Activated T-helper 2 cell treated with anti-CD3 and anti-CD28 coated beads, Interferon-gamma antibody, Interleukin-2, Interleukin-4, amounts not matched to agents 10 μg/mL and 5 μg/mL and 100 μg/mL, durations not matched to agents 14 hours and 24 hours and 36 hours (primary cell): ENCODE measurements around the gene TFF2. TPM values are rescaled to one million over a fixed set of nuclear protein-coding genes. Genes with fewer than 3 reads are reported as not detected.

Source experiments
- DNase-seq: peaks from one replicate; pipeline ENCODE4 v3.0.0; 2021; ENCODE audit warnings: low spot score
- H3K27ac Mint-ChIP-seq: one replicate; pipeline ENCODE4 v1.8.0; 2021; ENCODE audit warnings: mixed read lengths
- H3K27me3 Mint-ChIP-seq: one replicate; pipeline ENCODE4 v1.8.0; 2021; ENCODE audit warnings: low read depth, mixed read lengths
- H3K36me3 Mint-ChIP-seq: one replicate; pipeline ENCODE4 v1.8.0; 2021; ENCODE audit warnings: low read depth, mixed read lengths
- H3K4me1 Mint-ChIP-seq: one replicate; pipeline ENCODE4 v1.8.0; 2021; ENCODE audit warnings: low read depth, mixed read lengths
- H3K4me3 Mint-ChIP-seq: one replicate; pipeline ENCODE4 v1.8.0; 2021; ENCODE audit warnings: low read depth, mild to moderate bottlenecking, moderate library complexity, mixed read lengths
- H3K9me3 Mint-ChIP-seq: one replicate; pipeline ENCODE4 v1.8.0; 2021; ENCODE audit warnings: mixed read lengths
- intact Hi-C: fragments of 100-400 bp; cut with micrococcal nuclease; formaldehyde crosslinking; loops from one replicate; pipeline ENCODE4 v1.15.1; 2023
- total RNA-seq: library from RNA; stranded (reverse); gene quantifications from 2 replicates; pipeline ENCODE4 v1.2.3, GENCODE V29; 2022

The TFF2 gene
- total RNA-seq, 1 donor from 2014 or later = not detected

DNA sequence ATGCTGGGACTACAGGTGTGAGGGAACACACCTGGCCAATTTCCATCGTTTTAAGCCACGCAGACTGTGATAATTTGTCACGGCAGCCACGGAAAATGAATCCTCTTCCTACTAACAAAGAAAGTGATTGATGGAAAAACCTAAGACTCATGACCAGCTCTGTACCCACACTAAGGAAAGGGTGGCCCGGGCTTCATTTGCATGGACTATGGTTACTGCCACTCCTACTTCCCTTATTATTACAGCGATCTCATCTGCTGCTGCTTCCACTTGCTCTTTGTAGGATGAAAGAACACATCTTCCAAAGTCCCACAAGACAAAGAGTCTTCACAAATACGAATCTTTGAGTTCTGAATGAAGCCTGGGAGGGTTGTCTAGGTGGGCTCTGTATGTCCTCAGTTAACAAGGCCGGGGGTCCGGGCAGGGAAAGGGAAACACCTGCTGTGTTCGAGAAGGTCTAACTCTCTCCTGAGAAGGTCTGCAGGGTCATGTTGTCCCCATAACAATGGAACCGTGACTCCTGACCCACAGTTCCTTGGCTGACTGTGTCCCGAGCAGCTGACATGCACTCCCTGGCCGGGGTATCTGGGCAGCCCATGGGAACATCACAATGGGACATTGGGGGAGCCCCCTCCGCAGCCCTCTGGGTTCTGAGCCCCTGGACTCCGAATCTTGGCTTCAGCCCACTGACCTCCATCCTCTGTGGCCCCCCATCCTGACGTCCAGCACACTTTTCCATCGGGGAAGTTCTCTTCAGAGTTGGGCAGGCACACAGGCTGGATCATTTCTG lies 28.8 kb upstream of the TFF2 start:
- Mint-ChIP-seq H3K36me3 (peaks cover 62% of the 10 kb centered on the region), H3K9me3 (peaks cover 16% of the 10 kb centered on the region), H3K27me3 (no peaks in the 10 kb centered on the region)

DNA sequence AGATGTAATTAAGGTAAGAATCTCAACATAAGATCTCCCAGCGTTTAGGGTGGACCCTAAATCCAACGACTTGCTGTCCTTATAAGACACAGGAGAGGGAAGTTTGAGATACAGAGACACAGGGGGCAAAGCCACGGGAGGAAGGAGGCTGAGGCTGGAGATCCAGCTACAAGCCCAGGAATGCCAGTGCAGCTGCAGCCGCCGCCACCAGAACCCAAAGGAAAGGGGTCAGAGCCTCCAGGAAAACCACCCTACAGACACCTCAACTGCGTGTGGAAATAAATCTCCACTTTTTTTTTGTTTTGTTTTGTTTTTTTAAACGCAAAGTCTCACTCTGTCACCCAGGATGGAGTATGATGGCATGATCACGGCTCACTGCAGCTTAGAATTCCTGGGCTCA lies 27.6 kb upstream of the TFF2 start:
- peaks cover 54% of the 10 kb centered on the region for H3K36me3 Mint-ChIP-seq
- no peak overlapping the region for H3K27ac Mint-ChIP-seq
- peaks cover 16% of the 10 kb centered on the region for H3K9me3 Mint-ChIP-seq
- H3K4me3 Mint-ChIP-seq = no peak overlapping the region
- DNase-seq = no peak
- intact Hi-C loops = no loop called here
- H3K4me1 Mint-ChIP-seq = peaks cover 25% of the 10 kb centered on the region
- no peaks in the 10 kb centered on the region for H3K27me3 Mint-ChIP-seq

More for the DNA sequence above, 28.8 kb upstream of the TFF2 start:
- intact Hi-C loops = no loop called here
- DNase-seq = no peak
- no peak overlapping the region for H3K4me3 Mint-ChIP-seq
- H3K4me1 Mint-ChIP-seq = peaks cover 15% of the 10 kb centered on the region
- no peak overlapping the region for H3K27ac Mint-ChIP-seq

DNA sequence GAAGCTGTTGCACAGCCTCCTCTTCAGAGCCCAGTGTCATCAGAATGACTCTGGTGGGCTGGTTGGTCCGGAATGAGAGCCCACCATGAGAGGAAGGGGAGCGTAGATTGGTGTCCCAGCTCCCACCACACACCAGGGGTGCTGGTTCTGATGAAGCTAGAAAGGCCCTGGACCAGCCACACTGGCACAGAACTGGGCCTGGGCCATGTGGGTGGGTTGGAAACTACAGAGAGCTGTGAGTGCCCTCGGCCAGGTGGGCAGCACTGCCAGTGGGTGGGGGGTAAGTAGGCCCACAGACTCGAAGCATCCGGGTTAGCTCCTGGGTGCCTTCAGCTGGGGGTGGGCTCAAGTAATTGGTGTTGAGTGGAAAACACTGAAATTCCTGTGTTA lies 27.2 kb upstream of the TFF2 start:
- peaks cover 55% of the 10 kb centered on the region for H3K36me3 Mint-ChIP-seq
- H3K9me3 Mint-ChIP-seq = peaks cover 16% of the 10 kb centered on the region
- intact Hi-C loops = no loop called here
- peaks cover 30% of the 10 kb centered on the region for H3K4me1 Mint-ChIP-seq
- no peak for DNase-seq
- H3K4me3 Mint-ChIP-seq = no peak overlapping the region
- H3K27ac Mint-ChIP-seq = no peak overlapping the region
- H3K27me3 Mint-ChIP-seq = no peaks in the 10 kb centered on the region

DNA sequence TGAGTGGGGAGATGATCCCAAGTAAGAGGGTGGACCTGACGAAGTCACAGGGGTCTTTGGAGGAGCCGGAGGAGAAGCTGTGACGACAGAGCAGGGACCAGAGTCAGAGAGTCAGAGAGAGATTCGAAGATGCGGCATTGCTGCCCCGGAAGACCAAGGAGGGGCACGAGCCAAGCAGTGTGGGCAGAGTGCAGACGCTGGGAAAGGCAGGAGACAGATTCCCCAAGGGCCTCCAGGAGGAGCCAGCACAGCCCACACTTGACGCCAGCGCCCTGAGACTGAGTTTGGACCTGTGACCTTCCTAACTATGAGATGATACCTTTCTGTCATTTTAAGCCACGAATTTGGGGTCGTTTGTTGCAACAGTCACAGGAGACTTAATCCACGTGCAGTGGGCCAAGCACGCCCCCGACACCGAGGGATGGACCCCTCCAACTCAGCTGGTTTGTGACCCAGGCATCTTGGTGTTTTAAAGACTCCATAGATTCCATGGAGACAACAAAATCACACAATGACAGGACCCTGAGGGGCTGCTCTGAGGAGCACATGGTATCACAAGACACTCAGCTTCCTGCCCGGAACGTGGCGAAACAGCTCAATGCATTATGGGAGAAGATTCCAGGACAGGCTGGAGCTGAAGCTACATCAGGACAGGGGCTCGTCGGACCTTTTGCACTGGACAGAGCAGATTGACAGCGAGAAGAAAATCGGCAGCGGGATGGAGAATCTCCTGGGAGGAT lies 26.6 kb upstream of the TFF2 start:
- no peak for DNase-seq
- Mint-ChIP-seq H3K4me1 (peaks cover 33% of the 10 kb centered on the region), H3K9me3 (peaks cover 11% of the 10 kb centered on the region), H3K4me3 (no peak overlapping the region), H3K27ac (no peak overlapping the region), H3K36me3 (peaks cover 55% of the 10 kb centered on the region), H3K27me3 (no peaks in the 10 kb centered on the region)
- intact Hi-C loops = no loop called here

DNA sequence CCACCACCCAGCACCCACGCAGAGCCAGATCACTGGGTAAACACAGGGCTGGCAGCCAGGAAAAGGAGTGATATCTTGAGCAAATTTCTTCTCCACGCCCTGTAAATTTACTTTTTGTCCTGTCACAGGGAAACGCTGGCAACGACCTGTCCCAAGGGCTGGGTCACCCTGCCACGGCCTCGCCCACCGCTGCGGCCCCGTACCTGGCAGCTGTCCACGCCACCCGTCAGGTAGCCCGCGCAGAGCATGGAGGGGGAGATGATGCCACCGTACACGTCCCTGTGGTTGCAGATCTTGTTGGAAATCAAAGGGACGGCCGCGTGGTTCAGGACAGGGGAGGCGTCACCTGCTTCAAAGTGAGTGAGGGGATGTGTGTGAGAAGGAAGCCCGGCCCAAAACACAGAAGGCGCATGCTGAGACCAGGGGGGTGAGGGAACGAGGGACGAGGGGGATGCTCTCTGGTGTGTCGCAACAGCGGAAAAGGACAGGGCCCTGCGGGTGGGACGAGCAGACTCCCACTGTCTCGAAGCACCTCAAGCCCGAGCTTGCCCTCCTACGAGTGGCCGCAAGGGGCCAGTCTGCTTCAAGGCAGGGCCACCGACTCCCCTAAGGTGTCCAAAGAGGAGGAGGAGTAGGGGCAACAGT lies 25.7 kb upstream of the TFF2 start:
- Mint-ChIP-seq H3K4me3 (no peak overlapping the region), H3K4me1 (peaks cover 35% of the 10 kb centered on the region), H3K36me3 (peaks cover 53% of the 10 kb centered on the region), H3K27me3 (no peaks in the 10 kb centered on the region), H3K27ac (peak overlapping the region; percentile 58), H3K9me3 (peaks cover 2% of the 10 kb centered on the region)
- intact Hi-C loops = no loop called here
- DNase-seq = no peak

DNA sequence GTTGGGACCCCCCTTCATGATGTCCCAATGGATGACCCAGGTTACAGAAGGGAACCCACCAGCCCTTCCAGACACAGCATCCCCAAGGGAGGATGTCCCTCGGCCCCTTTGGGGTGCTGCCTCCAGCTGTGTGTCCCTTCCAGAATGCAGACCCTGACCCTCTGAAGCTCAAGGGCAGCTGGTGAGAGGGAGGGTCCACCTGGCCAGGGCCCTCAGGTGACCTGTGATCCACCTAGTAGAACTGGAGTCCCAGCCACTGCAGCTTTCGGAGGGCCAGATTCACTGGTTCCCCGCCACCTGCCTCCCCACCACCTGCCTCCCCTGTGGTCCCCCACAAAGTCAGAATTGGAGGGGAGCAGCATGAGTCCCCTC lies 25.2 kb upstream of the TFF2 start:
- H3K4me3 Mint-ChIP-seq = no peak overlapping the region
- no peaks in the 10 kb centered on the region for H3K9me3 Mint-ChIP-seq
- intact Hi-C loops = no loop called here
- DNase-seq = no peak
- H3K4me1 Mint-ChIP-seq = peaks cover 39% of the 10 kb centered on the region
- no peaks in the 10 kb centered on the region for H3K27me3 Mint-ChIP-seq
- peaks cover 53% of the 10 kb centered on the region for H3K36me3 Mint-ChIP-seq
- peak overlapping the region; percentile 82 for H3K27ac Mint-ChIP-seq

DNA sequence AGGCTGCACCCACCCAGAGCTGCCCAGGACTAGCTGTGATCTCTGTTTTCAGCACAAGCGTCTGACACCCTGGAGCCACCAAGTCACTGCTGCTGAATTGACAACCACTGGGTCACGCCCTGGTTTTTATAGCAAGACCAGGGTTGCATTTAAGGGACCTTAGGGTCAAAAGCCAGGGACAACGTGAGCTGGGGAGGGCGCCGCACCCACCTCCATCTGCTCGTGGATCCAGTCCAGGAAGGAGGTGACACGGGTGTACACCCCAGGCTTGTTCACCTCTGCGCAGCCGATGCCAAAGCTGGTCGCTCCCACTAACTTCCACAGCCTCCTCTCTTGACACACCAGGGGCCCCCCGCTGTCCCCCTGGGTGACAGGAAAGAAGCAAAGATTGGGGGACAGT lies 24.7 kb upstream of the TFF2 start:
- H3K4me3 Mint-ChIP-seq = peak overlapping the region; percentile 20
- H3K9me3 Mint-ChIP-seq = no peaks in the 10 kb centered on the region
- no peak for DNase-seq
- peaks cover 39% of the 10 kb centered on the region for H3K4me1 Mint-ChIP-seq
- intact Hi-C loops = no loop called here
- no peaks in the 10 kb centered on the region for H3K27me3 Mint-ChIP-seq
- H3K27ac Mint-ChIP-seq = peak overlapping the region; percentile 82
- peaks cover 48% of the 10 kb centered on the region for H3K36me3 Mint-ChIP-seq

DNA sequence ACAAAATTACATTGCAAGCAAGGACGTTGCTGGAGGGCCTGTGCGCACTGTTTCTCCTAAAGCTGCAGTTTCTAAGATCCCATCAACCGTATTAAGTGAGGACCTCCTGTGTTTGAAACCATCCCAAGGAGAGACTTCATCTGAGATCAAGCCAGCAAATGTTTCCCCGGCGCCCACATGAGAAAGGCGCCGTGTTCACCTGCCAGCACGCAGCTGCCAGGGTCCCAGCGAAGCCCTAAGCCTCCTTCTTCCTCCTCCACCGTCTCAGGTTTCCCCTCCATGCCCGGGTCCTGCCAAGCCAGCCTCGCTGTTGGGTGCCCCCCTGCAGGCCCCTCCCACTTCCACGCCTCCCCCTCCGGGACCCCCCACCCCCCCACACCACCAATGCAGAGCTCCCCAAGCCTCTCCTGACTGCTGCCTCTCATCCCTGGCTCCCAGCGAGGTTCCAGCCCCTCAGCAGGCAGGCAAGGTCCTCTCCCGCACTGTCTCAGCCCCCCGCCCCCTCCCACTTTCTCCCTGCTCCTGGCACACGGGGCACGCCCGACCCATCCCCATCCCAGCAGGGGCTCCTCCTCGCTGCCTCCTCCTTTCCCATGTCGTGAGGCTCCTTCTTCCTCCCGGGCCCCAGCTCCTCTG lies 24.2 kb upstream of the TFF2 start:
- Mint-ChIP-seq H3K36me3 (peaks cover 47% of the 10 kb centered on the region), H3K4me1 (peaks cover 39% of the 10 kb centered on the region), H3K27me3 (no peaks in the 10 kb centered on the region), H3K27ac (peak overlapping the region; percentile 82), H3K9me3 (no peaks in the 10 kb centered on the region), H3K4me3 (peak overlapping the region; percentile 26)
- DNase-seq = no peak
- intact Hi-C loops = no loop called here

DNA sequence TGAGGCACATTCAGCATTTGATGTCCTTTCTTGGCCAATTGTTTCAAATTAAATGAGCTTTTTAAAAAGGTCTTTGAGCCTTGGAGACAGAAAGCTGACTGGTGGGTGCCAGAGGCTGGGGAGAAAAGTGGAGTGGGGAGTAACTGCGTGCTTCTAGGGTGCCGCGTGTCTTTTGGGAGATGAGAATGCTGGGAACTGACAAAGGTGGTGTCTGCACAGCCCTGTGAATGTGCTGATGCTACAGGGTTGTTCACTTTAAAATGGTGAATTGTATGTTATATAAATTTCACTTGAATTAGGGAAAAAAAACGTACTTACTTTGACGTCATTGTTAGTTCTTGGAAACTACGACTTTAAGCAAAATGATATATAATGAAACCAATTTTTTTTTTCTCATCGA lies 23.7 kb upstream of the TFF2 start:
- Mint-ChIP-seq H3K4me1 (peaks cover 39% of the 10 kb centered on the region), H3K9me3 (no peaks in the 10 kb centered on the region), H3K27me3 (no peaks in the 10 kb centered on the region), H3K27ac (peak overlapping the region; percentile 82), H3K36me3 (peaks cover 41% of the 10 kb centered on the region), H3K4me3 (no peak overlapping the region)
- no peak for DNase-seq
- intact Hi-C loops = no loop called here

DNA sequence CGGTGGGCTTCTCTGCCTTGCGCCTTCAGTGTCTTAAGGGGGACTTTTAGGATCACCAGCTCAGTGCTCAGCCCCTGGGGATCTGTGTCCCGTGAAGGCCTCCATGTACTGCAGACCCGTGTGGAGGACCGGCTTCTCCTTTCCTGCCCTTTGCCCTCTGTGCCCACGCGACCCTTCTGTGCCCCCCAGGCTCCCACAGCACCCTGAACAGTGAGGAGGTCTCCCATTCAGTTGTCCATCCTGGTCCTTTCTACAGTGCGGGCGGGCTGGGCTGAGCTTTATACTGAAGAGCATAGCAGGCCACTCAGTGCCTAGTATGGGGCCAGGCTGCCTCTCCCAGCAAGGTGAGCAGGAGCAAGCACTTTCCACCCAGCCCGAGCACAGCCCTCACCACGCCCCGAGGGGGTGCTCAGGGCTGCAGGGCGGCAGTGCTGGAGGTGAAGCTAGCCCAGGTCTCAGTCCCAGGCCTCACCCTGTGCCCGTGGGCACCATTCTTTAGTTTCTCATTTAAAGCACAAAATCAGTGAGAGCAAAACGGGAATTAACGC lies 23.2 kb upstream of the TFF2 start:
- peak overlapping the region; percentile 82 for H3K27ac Mint-ChIP-seq
- peaks cover 42% of the 10 kb centered on the region for H3K36me3 Mint-ChIP-seq
- no peak for DNase-seq
- no peaks in the 10 kb centered on the region for H3K27me3 Mint-ChIP-seq
- intact Hi-C loops = loop anchor here (2.0 kb wide), 1 partner anchor 19 kb away; no protein-coding TSS in a partner anchor
- peaks cover 43% of the 10 kb centered on the region for H3K4me1 Mint-ChIP-seq
- no peak overlapping the region for H3K4me3 Mint-ChIP-seq
- H3K9me3 Mint-ChIP-seq = no peaks in the 10 kb centered on the region

DNA sequence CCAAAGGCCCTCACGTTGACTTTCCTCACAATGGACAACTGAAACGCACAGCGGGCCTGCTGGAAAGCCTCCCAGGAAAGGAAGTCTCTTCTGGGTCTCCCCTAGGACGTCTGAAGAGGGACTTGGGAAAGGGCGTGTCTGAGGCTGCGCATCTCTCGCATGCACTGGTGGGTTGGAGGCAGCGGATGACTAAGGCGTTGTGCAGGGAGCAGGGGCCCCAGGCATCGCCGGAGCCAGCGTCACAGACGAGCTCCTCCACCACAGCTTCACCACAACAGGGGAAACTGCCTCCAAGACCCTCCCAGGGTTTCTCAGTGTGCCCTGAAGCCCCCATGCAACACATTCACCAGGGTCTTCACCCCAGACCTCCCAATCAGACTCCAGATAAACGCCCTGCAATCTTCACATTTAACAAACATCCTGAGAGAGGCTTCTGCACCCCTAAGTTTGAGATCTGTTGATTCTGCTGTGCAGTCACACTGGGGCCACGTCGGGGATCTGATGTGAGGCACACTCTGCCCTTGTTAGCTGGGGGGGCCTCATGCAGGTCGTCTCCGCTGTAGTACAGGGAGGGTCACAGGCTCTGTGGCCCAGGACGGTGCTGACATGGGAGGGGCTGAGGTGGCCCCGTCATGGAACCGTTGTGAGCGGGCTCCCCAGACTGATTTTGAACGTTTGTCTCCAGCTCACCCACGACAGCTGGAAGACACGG lies 22.6 kb upstream of the TFF2 start:
- peak overlapping the region; percentile 82 for H3K27ac Mint-ChIP-seq
- H3K4me1 Mint-ChIP-seq = peaks cover 45% of the 10 kb centered on the region
- no peaks in the 10 kb centered on the region for H3K9me3 Mint-ChIP-seq
- no peak overlapping the region for H3K4me3 Mint-ChIP-seq
- H3K36me3 Mint-ChIP-seq = peaks cover 41% of the 10 kb centered on the region
- H3K27me3 Mint-ChIP-seq = no peaks in the 10 kb centered on the region
- intact Hi-C loops = loop anchor here (2.0 kb wide), 1 partner anchor 19 kb away; no protein-coding TSS in a partner anchor
- no peak for DNase-seq
